Urothelium cell line (cell line): Measurements from ENCODE around the gene GOLGB1.
A peak's percentile ranks its signal among the peaks of the same experiment; 100 is the strongest.
"Not testable (repeated sequence)": the region's sequence is repeated elsewhere in the genome, so short reads cannot be mapped to it uniquely, and the experiment has no call there.

Source experiments
- DNase-seq: peaks from one replicate; pipeline ENCODE4 v3.0.0; 2011; ENCODE audit warnings: low spot score, mixed read lengths
- FAIRE-seq: peaks from 2 replicates; lab custom pipeline; 2011; peaks lifted over from hg19 to GRCh38; lab: Jason Lieb, UNC

Gene GOLGB1, protein sequence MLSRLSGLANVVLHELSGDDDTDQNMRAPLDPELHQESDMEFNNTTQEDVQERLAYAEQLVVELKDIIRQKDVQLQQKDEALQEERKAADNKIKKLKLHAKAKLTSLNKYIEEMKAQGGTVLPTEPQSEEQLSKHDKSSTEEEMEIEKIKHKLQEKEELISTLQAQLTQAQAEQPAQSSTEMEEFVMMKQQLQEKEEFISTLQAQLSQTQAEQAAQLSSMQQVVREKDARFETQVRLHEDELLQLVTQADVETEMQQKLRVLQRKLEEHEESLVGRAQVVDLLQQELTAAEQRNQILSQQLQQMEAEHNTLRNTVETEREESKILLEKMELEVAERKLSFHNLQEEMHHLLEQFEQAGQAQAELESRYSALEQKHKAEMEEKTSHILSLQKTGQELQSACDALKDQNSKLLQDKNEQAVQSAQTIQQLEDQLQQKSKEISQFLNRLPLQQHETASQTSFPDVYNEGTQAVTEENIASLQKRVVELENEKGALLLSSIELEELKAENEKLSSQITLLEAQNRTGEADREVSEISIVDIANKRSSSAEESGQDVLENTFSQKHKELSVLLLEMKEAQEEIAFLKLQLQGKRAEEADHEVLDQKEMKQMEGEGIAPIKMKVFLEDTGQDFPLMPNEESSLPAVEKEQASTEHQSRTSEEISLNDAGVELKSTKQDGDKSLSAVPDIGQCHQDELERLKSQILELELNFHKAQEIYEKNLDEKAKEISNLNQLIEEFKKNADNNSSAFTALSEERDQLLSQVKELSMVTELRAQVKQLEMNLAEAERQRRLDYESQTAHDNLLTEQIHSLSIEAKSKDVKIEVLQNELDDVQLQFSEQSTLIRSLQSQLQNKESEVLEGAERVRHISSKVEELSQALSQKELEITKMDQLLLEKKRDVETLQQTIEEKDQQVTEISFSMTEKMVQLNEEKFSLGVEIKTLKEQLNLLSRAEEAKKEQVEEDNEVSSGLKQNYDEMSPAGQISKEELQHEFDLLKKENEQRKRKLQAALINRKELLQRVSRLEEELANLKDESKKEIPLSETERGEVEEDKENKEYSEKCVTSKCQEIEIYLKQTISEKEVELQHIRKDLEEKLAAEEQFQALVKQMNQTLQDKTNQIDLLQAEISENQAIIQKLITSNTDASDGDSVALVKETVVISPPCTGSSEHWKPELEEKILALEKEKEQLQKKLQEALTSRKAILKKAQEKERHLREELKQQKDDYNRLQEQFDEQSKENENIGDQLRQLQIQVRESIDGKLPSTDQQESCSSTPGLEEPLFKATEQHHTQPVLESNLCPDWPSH (N-terminal part only)

DNA sequence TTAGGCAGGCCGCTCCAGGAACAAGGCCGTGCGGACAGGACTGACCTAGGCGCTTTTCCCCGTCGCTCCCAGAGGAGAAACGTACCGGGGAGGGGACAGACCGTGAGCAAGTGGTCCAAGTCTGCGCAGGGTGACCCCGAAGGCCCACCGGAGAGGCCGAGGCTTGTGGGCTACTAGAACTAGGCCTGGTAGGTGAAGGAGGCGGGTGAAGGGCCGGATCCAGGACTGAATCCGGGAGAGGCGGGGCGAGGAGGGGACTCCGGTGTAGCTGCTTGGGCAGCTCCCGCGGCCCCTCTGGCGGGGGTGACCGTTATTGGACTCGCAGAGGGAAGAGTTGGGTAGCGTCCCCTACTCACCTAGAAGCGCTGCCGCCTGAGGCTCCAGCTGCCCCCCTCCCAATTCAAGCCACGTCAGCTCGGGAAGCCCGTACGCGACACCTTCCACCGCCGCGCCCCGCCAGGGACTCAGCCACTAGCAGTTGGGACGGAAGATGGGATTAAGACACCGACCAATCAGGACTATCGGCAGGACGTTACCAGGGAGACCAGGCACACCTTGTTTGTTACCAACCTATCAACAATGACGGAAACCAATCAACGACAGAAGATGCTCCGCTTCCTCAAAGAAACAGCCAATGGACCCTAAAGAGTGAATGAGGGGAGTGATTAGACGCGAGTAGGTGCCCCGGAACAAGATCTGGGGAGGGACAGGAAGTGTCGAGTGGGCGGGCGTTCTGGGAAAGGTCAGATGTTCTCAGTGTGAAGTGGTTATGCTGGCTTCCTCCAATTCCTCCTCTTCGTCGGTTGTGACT lies at the start of gene GOLGB1:
Gene GOLGB1 (minus strand): TSS at position 466 of the 811 bp plus-strand sequence. CDS start 18,770 bp downstream, outside the sequence.
- DNase-seq, result peak; percentile 97
- peak; percentile 99 for FAIRE-seq

DNA sequence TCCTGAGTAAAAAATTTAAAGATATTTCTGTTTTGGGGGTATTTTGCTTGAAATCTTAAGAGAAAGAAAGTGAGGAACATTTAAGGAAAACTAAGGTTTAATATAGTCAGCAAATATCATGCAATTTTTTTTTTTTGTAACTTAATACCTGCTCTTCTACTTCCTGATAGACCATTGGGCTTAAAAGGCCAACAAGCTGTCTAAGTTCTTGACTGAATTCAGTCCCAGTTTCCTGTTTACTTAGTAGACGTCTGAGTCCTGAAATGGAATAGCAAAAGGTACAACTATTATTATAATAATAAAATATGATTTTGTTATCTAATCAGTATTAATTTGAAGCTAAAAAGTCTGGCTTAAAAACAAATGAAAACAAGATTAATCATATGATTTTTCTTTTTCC lies 47.4 kb upstream of the GOLGB1 start:
- no peak for FAIRE-seq
- DNase-seq, result no peak

DNA sequence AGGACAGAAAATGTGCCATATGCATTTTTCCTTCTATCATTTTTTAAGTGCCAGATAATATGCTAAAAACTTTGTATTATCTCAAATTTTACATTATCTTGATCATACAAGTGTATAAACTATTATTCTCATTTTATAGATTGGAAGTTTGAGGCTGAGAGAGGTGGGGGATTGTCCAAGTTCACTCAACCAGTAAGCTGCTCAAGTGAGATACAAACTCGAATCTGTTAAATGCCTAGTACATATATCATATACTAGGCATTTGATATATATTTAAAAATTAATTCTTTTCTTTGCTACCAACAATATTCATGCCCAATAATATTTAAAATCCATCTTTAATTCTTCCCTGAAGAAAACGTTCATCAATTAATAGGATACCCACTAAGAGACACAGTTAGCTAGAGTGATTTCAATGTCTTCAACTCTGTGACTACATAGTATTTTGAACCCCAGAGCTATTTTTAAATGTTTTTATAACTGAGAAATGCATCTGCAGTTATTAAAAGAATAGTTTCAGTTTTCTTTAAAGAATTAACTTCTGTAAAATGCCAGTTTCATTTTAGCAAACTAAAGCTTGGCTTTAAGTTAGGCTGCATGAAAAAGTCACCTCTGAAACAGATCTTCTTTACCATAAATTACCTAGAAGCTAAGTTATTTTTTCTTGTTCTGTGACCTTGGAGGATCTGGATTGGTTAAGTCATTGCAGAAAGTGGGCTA lies 44.9 kb upstream of the GOLGB1 start:
- DNase-seq (no peak), FAIRE-seq (no peak)

DNA sequence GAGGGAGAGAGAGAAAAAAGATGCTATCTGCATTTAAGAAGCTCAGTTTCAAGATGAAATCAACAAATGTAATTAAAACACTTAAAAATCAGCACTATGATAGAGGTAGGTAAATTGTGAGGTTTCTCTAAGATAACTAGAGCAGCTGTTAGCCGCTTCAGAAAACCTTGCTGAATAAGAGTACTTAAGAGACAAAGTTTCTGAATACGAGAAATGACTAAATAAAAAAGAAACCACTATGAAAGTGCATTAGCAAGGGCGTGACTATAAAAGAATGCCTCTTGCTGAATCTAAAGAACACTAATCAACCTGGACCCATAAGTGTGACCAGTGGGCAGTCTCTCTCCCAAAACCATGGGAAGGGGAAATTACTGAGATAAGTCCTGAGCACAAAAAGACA lies 43.5 kb upstream of the GOLGB1 start:
- FAIRE-seq (no peak), DNase-seq (no peak)

DNA sequence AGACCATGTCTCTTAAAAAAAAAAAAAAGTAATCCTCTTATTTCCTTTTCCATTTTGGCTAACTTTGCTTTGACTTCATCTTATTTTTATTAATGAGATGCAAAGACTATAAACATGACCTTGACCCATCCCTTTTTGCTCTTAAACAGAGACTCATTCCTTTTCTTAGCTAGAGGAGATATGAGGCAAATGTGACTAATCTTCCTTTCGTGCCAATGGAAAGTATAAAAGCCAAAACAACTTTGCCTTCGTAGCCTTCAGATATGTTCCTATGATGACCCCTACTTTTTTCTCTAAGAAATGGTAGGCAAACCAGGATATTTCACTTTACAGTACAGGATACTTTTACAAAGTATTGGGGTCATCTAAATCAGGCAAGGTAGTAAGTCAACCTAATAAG lies 36.9 kb upstream of the GOLGB1 start:
- no peak for FAIRE-seq
- no peak for DNase-seq

DNA sequence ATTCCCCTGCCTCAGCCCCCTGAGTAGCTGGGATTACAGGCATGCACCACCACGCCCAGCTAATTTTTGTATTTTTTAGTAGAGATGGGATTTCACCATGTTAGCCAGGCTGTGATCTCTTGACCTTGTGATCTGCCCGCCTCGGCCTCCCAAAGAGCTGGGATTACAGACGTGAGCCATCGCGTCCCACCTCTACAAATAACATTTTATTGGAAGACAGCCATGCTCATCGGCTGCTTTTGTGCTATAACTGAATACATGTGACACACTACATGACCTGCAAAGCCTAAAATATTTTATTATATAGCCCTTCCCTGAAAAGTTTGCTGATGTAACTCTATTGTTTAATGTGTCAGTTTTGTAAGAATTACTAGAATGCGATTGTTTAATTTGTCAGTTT lies 33.2 kb upstream of the GOLGB1 start:
- not testable (repeated sequence) for DNase-seq, FAIRE-seq

DNA sequence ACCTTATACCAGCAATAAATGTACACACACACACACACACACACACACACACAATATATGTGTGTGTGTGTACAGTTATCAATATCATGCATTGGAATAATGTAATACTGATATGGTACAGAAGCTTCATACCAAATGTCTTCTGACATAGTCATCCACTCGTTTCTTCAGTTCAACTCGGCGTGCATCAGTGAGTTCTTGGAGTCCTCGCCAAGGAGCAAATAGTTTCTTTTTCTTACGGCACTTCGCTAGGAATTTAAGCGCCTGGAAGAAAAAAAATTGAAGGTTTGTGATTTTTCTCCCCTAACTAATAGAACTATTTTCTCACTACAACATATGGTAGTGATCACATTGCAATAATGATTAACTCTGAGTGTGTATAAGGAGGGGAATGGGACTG lies 32.1 kb upstream of the GOLGB1 start:
- no peak for DNase-seq
- no peak for FAIRE-seq

DNA sequence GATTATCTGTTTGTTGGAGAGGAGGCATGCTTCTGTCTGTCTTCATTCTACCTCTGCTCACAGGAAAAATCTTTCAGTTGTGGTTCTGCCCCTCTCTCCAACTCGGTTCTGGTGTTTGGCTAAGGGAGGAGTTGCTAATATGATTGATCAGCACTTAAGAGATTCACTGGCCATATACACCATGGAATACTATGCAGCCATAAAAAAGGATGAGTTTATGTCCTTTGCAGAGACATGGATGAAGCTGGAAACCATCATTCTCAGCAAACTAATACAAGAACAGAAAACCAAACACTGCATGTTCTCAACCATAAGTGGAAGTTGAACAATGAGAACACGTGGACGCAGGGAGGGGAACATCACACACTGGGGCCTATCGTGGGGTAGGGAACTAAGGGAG lies 25.6 kb upstream of the GOLGB1 start:
- not testable (repeated sequence) for FAIRE-seq, DNase-seq

DNA sequence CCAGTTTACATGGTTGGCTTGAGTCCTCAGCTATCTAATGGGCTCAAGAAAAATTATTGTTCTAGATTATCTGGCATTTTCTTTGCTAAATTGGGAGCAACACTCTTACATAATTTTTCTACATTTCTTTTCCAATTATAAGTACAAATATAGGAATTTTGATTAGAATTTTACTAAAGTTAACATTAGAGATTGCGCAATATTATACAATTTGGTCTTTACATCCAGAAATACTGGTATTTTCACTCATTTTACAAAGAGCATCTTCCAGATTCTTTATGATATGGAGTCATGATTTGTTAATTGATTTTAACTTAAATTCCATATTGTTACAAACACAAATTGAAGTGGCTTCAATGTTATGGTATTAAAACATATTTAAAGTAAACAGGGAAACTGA lies 19.7 kb upstream of the GOLGB1 start:
- DNase-seq (no peak), FAIRE-seq (no peak)

DNA sequence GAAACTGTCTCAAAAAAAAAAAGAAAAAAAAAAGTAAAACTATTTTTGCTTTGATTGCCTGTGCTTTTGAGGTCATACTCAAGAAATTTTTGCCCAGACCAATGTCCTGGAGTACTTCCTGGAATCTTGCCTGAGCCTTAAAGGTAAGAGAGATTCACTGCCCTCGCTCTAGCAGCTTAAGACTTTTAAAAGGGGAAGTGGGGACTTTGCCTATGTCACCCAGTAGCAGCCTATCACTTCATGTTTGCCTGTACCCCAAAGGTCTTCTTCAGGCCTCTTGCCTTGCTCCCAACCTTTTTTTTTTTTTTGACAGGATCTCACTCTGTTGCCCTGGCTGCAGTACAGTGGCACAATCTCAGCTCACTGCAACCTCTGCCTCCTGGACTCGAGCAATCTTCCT lies 18.9 kb upstream of the GOLGB1 start:
- DNase-seq, result no peak
- FAIRE-seq, result no peak

DNA sequence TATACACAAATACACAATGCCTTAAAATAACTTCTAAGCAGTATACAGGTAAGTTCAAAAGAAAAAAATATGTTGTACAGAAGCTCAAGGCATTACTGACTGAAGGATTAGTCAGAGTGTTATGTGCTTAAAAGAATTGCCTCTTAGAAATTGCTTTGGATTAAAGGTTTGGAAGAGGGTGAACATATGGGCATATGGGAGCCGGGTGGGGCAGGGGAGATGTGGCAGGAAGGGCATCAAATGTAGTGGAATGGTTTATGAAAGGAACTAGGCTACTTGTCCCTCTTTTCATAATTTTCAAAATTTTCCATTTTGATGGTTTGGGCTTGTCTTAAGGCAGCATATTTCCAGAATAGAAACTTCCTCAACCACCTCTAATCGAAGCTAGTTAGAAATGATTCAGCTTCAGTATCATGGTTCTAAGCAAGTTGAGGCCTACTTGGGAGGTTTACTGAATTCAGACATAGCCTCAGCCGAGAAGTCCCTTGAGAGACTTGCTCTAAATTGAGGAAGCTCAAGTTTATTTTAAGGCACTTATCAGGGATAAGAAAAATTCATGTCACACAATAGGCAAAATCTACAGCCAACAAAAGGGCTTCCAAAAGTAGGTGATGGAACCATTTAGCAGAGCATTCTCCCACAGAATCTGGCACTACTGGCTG lies 10.1 kb upstream of the GOLGB1 start:
- DNase-seq (no peak), FAIRE-seq (no peak)

DNA sequence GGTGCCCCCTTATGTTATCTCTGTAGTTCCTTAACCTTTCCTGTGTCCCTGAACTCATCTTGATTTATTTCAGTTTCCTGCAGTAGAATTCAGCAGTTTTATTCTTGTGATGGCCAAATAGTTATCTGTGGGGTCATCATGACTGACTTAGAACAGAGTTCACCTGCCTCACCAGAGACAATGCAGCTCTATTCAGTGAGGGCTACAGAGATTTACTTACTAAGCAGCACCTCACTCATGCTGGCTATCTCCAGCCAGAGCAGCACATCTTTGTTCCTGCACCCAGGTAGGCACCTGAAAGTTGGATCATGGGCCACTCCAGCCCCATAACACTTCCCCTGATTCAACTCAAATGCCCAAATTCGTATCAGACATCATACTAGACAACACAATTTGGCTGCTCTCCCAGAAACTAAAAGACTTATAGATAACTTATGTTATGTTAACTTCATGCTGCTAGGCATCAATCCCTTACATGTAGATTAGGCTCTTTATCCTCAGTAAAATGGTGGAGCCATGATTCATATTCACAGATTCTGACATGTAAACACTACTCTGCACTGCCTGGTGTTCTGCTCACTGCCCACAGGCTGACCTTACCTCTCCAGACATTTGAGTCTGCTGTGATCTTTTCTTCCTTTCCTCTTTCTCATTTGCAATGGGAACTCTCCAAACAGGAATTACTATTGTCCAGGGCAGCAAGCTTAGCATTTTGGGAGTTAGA lies 9.3 kb upstream of the GOLGB1 start:
- no peak for DNase-seq
- no peak for FAIRE-seq

DNA sequence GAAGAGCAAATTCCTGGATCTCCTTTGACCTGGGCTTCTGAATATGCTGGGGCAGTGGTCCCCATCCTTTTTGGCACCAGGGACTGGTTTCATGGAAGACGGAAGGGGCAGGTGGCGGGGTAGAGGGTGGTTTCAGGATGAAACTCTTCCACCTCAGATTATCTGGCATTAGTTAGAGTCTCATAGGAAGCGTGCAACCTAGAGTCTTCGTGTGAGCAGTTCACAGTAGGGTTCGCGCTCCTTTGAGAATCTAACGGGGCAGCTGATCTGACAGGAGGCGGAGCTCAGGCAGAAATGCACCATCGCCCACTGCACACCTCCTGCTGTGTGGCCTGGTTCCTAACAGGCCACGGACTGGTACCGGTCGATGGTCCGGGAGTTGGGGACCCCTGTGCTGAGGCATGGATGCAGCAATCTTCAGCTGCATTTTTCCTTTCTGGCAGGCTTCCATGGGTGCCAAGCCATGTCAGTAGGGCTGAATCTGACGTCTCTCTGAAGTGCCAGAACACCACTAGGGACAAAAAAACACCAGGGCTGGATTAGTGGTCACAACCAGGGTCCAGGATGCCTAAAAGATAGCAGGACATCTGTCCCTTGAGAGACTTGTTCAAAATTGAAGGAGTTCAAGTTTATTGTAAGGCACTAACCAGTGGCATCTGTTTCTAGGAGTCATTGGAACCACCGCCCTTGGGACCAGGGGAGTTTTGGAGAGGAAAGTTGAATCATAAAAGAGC lies 8.4 kb upstream of the GOLGB1 start:
- FAIRE-seq (no peak), DNase-seq (no peak)

DNA sequence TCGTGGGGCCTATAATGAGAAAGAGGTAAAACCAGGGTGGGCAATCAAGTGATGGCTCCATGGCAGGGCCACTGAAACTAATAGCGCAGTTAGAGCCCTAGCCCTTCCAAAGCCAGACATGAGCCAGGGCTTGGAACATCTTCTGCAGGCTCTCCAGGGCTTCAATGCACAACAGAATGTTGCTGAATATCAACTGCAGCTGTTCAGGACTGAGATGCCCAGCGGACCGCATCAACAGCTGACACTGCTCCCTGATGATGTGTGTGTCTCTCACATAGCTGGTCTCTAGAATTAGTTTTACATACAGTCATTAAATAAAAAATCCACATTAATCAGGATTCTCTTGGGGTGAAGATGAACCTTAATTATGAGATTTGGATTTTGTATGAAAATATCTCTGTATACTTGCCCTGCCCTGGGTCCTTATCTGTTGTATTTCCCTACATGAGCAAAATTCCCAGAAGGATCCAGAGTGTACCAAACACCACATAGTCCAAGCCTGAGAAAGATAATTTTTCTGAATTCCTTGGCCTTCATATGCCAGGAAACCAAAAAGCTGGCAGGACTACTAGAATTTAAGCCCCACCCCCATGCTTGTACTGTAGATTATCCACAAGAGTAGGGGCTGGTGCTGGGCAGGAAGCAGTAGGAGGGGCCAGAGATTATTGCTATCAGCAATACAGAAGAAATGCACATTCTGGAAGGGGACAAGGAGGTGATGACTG lies 7.7 kb upstream of the GOLGB1 start:
- no peak for FAIRE-seq
- no peak for DNase-seq

DNA sequence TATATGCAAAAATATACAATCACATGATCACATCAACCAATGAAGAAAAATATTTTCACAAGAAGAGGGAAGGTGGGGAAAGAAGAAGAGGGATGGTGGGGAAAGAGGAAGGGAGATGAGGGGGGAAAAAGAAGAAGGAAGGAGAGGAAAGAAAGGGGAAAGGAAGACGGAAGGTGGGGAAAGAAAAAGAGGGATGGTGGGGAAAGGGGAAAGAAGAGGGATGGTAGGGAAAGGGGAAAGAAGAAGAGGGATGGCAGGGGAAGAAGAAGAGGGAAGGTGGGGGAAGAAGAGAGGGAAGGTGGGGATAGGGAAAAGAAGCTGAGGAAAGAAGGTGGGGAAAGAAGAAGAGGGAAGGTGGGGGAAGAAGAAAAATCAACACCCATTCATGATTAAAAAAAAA lies 3.2 kb upstream of the GOLGB1 start:
- no peak for FAIRE-seq

DNA sequence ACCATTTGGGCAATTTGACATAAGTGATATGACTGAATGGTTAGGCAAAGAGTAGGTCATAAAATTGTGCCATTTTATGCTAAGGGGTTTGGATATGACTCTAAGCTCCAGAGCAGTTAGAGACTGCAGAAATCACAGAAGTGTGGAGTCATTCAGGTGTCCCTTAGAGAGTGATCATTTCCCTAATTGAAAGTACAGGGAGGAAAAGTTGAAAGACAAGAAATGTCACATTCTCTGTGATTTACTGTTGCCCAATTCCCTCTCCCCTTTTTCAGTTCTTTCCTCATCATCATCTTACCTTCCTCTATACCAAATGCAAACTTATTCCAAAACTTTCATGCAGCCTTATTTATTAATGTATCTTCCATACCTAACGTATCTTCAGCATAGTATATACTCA lies 2.7 kb upstream of the GOLGB1 start:
- no peak for DNase-seq
- no peak for FAIRE-seq

More for the DNA sequence above, 3.2 kb upstream of the GOLGB1 start:
- no peak for DNase-seq

DNA sequence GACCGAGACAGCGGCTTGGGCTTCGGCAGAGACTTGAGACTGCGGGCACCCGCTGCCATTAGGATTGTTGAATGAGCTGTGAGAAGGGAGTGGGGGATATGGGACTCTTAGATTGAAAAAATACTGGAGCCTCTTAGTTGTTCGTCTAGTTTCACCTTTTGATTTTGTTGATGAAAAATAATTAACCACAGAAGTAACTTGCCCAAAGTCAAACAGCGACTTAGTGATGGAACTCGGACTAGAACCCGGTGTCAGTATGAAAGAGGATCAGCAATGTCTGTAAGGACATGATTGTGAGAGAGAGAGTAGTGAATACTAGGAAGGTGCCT lies 510 bp upstream of the GOLGB1 start:
- FAIRE-seq (no peak), DNase-seq (no peak)
